NCI-H774 (cell line): ENCODE results near the gene NDUFV3.
A peak's percentile ranks its signal among the peaks of the same experiment; 100 is the strongest.
"Not testable (repeated sequence)": the region's sequence is repeated elsewhere in the genome, so short reads cannot be mapped to it uniquely, and the experiment has no call there.

Experiments
- DNase-seq: peaks from one replicate; lab custom pipeline; 2025; lab: John Stamatoyannopoulos, UW

The NDUFV3 gene

GRCh38 chr21:42857216-42857615, 35.9 kb upstream of the NDUFV3 start:
- no peak for DNase-seq

- no peak for DNase-seq
These were observed 34.8 kb upstream of the NDUFV3 start for GRCh38 chr21:42858185-42858847.

- no peak for DNase-seq
These were observed 33.9 kb upstream of the NDUFV3 start for GRCh38 chr21:42858957-42859890.

- no peak for DNase-seq
These were observed 33.2 kb upstream of the NDUFV3 start for GRCh38 chr21:42859891-42860230.

GRCh38 chr21:42860345-42860744, 32.8 kb upstream of the NDUFV3 start:
- no peak for DNase-seq

- DNase-seq, result no peak
These were observed 31.7 kb upstream of the NDUFV3 start for GRCh38 chr21:42861311-42861847.

GRCh38 chr21:42861848-42862400, 31.2 kb upstream of the NDUFV3 start:
- no peak for DNase-seq

- DNase-seq, result no peak
These were observed 30.2 kb upstream of the NDUFV3 start for GRCh38 chr21:42862774-42863503.

GRCh38 chr21:42863504-42863870, 29.6 kb upstream of the NDUFV3 start:
- DNase-seq, result no peak

GRCh38 chr21:42864286-42864685, 28.8 kb upstream of the NDUFV3 start:
- DNase-seq, result no peak

- DNase-seq, result no peak
These were observed 28.0 kb upstream of the NDUFV3 start for GRCh38 chr21:42864815-42865775.

- DNase-seq, result no peak
These were observed 27.3 kb upstream of the NDUFV3 start for GRCh38 chr21:42865776-42866160.

- DNase-seq, result no peak
These were observed 24.9 kb upstream of the NDUFV3 start for GRCh38 chr21:42868196-42868595.

- DNase-seq, result no peak
These were observed 20.0 kb upstream of the NDUFV3 start for GRCh38 chr21:42873096-42873495.

- not testable (repeated sequence) for DNase-seq
These were observed 17.3 kb upstream of the NDUFV3 start for GRCh38 chr21:42875811-42876210.

- DNase-seq, result no peak
These were observed 14.5 kb upstream of the NDUFV3 start for GRCh38 chr21:42878678-42878992.

GRCh38 chr21:42878993-42879787, 13.9 kb upstream of the NDUFV3 start, which contains the start of gene WDR4:
Gene WDR4, minus strand, starts transcription at chr21:42879539. Its CDS starts 44 bp downstream, at chr21:42879495.
- DNase-seq, result peak; percentile 75

- no peak for DNase-seq
These were observed 12.8 kb upstream of the NDUFV3 start for GRCh38 chr21:42880352-42880751.

- DNase-seq, result no peak
These were observed 9.2 kb upstream of the NDUFV3 start for GRCh38 chr21:42883921-42884320.

- no peak for DNase-seq
These were observed 5.8 kb upstream of the NDUFV3 start for GRCh38 chr21:42887326-42887725.
